Keratinocyte (primary cell): ENCODE measurements around the gene SPG7.
A peak's percentile ranks its signal among the peaks of the same experiment; 100 is the strongest.

Source experiments
- EZH2 ChIP-seq: IDR thresholded peaks from one replicate; pipeline ENCODE4 v1.6.1; 2012; ENCODE audit warnings: inconsistent platforms, mild to moderate bottlenecking, low read length, moderate library complexity
- TF ChIP-seq, protein P1 (sequence below), 3 experiments: IDR thresholded peaks in 1 of 3; conservative IDR thresholded peaks in 1 of 3; optimal IDR thresholded peaks in 1 of 3; 2 replicates in 2 of 3; 3 replicates in 1 of 3; pipeline versions ENCODE3 to v1.5.1; 2011; ENCODE audit warnings: low read length in 3 of 3, mild to moderate bottlenecking in 3 of 3, moderate library complexity in 2 of 3, control low read depth in 1 of 3, inconsistent platforms in 1 of 3; ENCODE audit not compliant: insufficient read depth in 2 of 3; ENCODE audit errors: extremely low read depth in 1 of 3

DNA sequence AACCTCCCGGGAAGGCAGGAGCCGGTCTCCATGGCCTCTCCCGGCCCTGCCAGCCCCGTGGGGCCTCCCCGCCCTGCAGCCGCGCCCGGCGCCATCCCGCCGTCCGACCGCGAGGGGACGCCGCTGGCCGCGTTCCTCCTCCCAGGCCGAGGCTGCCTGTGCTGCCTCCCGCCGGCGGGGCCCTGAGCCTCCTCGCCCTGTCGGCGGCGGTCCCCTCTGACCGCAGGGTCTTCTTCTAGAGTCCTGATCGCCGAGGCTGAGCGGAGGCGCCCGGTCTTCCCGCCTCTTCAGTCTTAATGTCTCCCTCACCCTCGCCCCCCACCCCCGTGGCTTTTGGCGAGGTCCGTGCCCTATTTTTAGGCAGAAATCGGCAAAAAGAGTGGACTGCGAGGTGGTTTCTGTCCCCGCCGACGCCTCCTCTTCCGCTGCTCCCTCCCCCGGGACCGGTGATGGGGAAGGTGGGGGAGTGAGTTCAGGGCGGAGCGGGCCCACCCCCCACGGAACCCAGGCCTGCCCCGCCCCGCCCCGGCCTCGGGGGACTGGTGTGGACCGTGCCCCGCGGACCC, 66.6 kb downstream of the SPG7 start:
- TF ChIP-seq, protein P1, sequence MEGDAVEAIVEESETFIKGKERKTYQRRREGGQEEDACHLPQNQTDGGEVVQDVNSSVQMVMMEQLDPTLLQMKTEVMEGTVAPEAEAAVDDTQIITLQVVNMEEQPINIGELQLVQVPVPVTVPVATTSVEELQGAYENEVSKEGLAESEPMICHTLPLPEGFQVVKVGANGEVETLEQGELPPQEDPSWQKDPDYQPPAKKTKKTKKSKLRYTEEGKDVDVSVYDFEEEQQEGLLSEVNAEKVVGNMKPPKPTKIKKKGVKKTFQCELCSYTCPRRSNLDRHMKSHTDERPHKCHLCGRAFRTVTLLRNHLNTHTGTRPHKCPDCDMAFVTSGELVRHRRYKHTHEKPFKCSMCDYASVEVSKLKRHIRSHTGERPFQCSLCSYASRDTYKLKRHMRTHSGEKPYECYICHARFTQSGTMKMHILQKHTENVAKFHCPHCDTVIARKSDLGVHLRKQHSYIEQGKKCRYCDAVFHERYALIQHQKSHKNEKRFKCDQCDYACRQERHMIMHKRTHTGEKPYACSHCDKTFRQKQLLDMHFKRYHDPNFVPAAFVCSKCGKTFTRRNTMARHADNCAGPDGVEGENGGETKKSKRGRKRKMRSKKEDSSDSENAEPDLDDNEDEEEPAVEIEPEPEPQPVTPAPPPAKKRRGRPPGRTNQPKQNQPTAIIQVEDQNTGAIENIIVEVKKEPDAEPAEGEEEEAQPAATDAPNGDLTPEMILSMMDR (optimal IDR thresholded peaks at IDR 0.05 in 1 of 3, IDR thresholded peaks at IDR 0.05 in 1 of 3, conservative IDR thresholded peaks at IDR 0.05 in 1 of 3; ENCODE audit: extremely low read depth in 1 of 3, insufficient read depth in 2 of 3, low read length in 3 of 3), result peak; percentile 56 to 99 (median 80)
- no peak for TF ChIP-seq EZH2
